ENCODE measurements around the gene RAB7A.
"Not testable (repeated sequence)": the region's sequence is repeated elsewhere in the genome, so short reads cannot be mapped to it uniquely, and the experiment has no call there.

The RAB7A gene

GRCh38 chr3:128749561-128749960 lies 23.6 kb downstream of the RAB7A start:
- not testable (repeated sequence) for DNase-seq (ENCODE audit: low read depth)

GRCh38 chr3:128753715-128754114 lies 27.7 kb downstream of the RAB7A start:
- no peak for DNase-seq (ENCODE audit: low read depth)

- DNase-seq (ENCODE audit: low read depth): no peak
Observed at GRCh38 chr3:128760042-128760441, 34.1 kb downstream of the RAB7A start.

GRCh38 chr3:128760881-128761280 lies 34.9 kb downstream of the RAB7A start:
- no peak for DNase-seq (ENCODE audit: low read depth)

- no peak for DNase-seq (ENCODE audit: low read depth)
Observed at GRCh38 chr3:128761392-128761791, 35.4 kb downstream of the RAB7A start.

- DNase-seq (ENCODE audit: low read depth): no peak
Observed at GRCh38 chr3:128763967-128764366, 38.0 kb downstream of the RAB7A start.

GRCh38 chr3:128764863-128765262 lies 38.9 kb downstream of the RAB7A start:
- no peak for DNase-seq (ENCODE audit: low read depth)

GRCh38 chr3:128767094-128767750 lies 41.2 kb downstream of the RAB7A start:
- DNase-seq (ENCODE audit: low read depth): no peak

- no peak for DNase-seq (ENCODE audit: low read depth)
Observed at GRCh38 chr3:128768471-128768870, 42.5 kb downstream of the RAB7A start.

GRCh38 chr3:128770387-128770786 lies 44.4 kb downstream of the RAB7A start:
- no peak for DNase-seq (ENCODE audit: low read depth)

GRCh38 chr3:128773189-128773588 lies 47.2 kb downstream of the RAB7A start:
- not testable (repeated sequence) for DNase-seq (ENCODE audit: low read depth)

GRCh38 chr3:128773592-128773991 lies 47.6 kb downstream of the RAB7A start:
- DNase-seq (ENCODE audit: low read depth): not testable (repeated sequence)

GRCh38 chr3:128775241-128775640 lies 49.3 kb downstream of the RAB7A start:
- DNase-seq (ENCODE audit: low read depth): no peak

- no peak for DNase-seq (ENCODE audit: low read depth)
Observed at GRCh38 chr3:128775906-128776542, 50.0 kb downstream of the RAB7A start.

- no peak for DNase-seq (ENCODE audit: low read depth)
Observed at GRCh38 chr3:128780101-128780837, 54.3 kb downstream of the RAB7A start.

- no peak for DNase-seq (ENCODE audit: low read depth)
Observed at GRCh38 chr3:128781164-128781563, 55.2 kb downstream of the RAB7A start.

- no peak for DNase-seq (ENCODE audit: low read depth)
Observed at GRCh38 chr3:128782282-128783146, 56.5 kb downstream of the RAB7A start.

GRCh38 chr3:128783774-128784173 lies 57.8 kb downstream of the RAB7A start:
- no peak for DNase-seq (ENCODE audit: low read depth)

- DNase-seq (ENCODE audit: low read depth): peak; percentile 34
Observed at GRCh38 chr3:128784232-128784631, 58.2 kb downstream of the RAB7A start.

GRCh38 chr3:128784843-128785242 lies 58.9 kb downstream of the RAB7A start:
- DNase-seq (ENCODE audit: low read depth): no peak

- DNase-seq (ENCODE audit: low read depth): no peak
Observed at GRCh38 chr3:128786434-128787020, 60.5 kb downstream of the RAB7A start.
